Fibroblast of upper back skin (primary cell): ENCODE measurements around the gene NDUFAF7.
"Not testable (repeated sequence)": the region's sequence is repeated elsewhere in the genome, so short reads cannot be mapped to it uniquely, and the experiment has no call there.

Source experiments
- DNase-seq: peaks from one replicate; pipeline ENCODE4 v3.0.0-alpha.2; 2013

NDUFAF7 gene, protein sequence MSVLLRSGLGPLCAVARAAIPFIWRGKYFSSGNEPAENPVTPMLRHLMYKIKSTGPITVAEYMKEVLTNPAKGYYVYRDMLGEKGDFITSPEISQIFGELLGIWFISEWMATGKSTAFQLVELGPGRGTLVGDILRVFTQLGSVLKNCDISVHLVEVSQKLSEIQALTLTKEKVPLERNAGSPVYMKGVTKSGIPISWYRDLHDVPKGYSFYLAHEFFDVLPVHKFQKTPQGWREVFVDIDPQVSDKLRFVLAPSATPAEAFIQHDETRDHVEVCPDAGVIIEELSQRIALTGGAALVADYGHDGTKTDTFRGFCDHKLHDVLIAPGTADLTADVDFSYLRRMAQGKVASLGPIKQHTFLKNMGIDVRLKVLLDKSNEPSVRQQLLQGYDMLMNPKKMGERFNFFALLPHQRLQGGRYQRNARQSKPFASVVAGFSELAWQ

GRCh38 chr2:37231241-37232130 is at the start of gene NDUFAF7, which contains the start of gene CEBPZ:
NDUFAF7 (plus strand) TSS chr2:37231658; CDS start chr2:37231706, 48 bp downstream.
CEBPZ (minus strand) TSS chr2:37231596; CDS start chr2:37231567, 29 bp downstream.
- peak; percentile 88 for DNase-seq

DNA sequence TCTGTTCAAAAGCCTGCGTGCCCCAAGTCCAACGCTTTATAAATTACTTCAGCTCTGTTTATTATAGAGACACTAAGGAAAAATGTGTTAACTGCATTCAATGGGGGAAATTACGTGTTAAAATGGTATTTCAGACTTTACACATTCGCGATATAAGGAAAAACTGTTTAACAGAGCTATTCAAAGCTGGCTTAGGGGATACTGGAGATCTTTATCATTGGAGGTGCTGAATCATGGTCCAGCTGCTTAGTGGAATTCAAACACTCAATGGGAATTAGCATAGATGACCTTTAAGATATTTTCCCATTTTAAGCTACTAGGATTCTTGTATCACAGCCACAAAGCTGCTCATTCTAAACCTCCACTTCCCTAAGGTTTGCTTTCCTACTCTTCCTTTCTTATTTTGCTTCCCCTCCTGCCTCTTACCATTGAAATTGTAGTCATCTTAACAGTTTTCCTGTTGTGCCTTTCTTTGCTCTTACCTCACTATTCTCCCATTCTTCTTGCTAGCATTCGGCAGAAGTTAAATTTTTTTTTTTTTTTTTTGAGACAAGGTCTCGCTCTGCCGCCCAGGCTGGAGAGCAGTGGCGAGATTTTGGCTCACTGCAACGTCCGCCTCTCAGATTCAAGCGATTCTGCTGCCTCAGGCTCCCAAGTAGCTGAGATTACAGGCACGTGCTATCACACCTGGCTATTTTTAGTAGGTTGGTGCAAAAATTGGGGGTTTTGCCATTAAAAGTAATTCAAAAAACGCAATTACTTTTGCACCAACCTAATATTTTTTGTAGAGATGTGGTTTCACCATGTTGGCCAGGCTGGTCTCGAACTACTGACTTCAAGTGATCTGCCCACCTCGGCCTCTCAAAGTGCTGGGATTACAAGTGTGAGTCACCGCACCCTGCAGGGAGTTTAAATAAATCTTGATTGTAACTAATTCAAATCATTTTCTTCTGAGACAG is 49.5 kb upstream of the NDUFAF7 start:
- DNase-seq, result peak; percentile 49

GRCh38 chr2:37188570-37188969 is 42.9 kb upstream of the NDUFAF7 start, which contains the start of gene SULT6B1:
SULT6B1 (minus strand) TSS chr2:37188670; CDS start chr2:37188640, 30 bp downstream.
- DNase-seq, result no peak

DNA sequence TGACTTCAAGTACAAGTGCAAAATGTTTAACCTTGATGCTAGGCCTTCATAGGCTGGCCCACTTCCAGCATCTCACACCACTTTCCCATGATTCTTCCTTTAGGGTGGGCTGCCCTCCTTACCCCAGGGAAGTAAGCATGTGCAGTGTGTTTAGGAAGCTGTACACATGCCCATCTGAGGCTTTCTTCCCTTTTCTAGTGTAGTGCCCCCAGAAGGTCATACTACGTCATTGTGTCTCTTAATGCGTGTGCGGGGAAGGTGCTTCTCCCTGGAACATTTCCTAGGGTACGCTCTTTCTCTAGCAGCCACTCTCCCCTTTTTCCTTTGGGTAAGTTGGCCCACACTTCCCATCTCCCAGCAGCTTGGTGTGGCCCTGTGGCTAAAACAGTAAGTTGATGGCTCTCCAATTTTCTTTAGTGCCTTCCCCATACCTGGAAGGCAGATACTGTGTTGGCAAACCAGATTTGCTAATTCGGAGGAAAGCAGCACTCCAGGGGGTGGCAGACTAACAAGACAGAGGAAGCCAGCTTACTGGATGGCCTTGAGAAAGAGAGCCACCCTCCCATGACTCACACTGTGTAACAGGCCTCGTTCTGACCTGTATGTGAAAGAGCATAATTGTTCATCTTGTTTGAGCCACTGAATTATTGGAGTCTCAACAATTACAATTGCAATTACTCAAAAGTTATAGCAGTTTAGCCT is 41.9 kb upstream of the NDUFAF7 start:
- DNase-seq, result peak; percentile 81

DNA sequence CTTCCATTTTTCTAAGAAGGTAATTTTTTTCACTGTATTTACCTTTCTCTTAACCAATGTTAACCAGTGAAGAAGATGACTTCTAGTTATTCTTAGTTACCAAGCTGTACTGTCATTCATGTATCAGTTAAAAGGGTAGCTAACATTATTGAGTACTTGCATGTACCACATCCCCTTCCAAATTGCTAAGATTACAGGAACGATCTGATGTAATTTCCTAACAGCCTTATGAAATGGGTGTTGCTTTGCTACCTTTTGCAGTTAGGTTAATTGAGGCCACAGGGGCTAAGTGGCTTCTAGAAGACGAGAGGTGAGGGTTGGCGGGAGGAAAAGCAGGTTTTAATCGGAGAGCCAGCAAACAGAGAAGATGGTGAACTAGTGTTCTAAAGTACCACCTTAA is 41.2 kb upstream of the NDUFAF7 start:
- DNase-seq, result no peak

DNA sequence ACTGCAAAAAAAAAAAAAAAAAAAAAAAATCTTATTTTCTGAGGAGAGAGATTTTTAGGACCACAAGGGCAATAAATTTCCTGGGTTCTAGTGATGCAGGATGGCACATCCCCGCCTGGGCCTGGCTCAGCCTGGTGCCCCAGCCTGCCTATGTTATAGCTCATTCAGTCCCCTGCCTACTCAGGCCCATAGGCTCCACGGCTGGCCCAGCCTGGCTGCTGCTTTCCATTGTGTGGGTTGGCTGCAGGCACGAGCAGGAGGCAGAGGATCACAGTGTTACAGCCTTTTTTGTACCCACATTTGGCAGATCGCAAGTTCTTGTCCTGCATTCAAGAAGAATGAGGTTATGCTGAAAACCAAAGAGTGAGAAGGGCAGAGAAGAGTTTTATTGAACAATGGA is 40.2 kb upstream of the NDUFAF7 start:
- DNase-seq, result no peak

GRCh38 chr2:37191747-37192146 is 39.7 kb upstream of the NDUFAF7 start:
- no peak for DNase-seq

DNA sequence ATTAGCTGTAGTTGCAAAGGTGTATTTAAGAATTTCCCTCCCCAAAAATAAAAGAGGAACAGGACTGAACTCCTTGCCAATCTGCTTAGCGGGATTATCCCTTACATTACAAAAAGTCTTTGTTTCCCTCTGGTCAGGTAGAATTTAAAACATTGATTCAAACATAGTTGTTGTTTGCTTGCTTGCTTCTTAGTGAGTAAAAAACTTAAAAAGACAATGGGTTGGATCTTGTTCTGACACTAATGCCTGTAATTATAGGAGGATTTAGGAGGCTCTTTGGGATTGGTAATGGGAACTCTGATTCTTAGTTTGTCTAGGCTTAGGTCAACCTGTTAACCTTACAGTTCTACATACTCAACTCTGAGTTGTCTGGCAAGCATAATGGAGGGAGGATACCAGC is 38.9 kb upstream of the NDUFAF7 start:
- no peak for DNase-seq

DNA sequence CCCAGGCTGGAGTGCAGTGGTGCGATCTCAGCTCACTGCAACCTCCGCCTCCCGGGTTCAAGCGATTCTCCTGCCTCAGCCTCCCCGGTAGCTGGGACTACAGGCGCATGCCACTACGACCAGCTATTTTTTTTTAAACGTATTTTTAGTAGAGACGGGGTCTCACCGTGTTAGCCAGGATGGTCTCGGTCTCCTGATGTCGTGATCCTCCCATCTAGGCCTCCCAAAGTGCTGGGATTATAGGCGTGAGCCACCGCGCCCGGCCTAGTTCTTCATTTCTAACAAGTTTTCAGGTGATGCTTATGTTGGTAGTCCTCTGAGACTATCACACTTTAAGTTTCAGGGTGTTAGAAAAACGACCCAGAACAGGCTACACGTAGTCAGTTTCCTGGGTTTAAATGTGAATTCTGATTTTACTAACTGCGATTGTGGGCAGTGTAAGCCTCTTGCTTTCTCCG is 35.6 kb upstream of the NDUFAF7 start:
- DNase-seq, result not testable (repeated sequence)

- DNase-seq, result peak; percentile 68
These were observed 34.9 kb upstream of the NDUFAF7 start, which contains the start of gene CEBPZOS for GRCh38 chr2:37196320-37197195. CEBPZOS (plus strand) TSS chr2:37196496; CDS start chr2:37199705, 3,209 bp downstream.

- DNase-seq, result no peak
These were observed 32.8 kb upstream of the NDUFAF7 start for GRCh38 chr2:37198681-37199065.

GRCh38 chr2:37201208-37201607 is 30.2 kb upstream of the NDUFAF7 start:
- no peak for DNase-seq

- DNase-seq, result peak; percentile 20
These were observed 29.7 kb upstream of the NDUFAF7 start for GRCh38 chr2:37201766-37202165.

DNA sequence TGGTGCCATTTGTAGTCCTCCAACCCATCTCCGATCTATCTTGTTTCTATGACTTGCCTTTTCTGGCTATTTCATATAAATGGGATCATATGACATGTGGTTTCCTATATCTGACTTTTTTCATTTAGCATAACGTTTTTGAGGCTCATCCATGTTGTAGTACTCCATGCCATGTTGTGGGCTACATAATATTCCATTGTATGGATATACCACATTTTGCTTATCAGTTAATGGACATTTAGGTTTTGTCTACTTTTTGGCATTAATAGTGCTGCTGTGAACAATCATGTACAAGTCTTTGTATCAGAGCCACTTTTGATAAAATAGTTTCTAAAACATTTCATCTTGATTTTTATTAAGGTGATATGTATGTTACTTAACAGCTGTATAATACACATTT is 27.8 kb upstream of the NDUFAF7 start:
- DNase-seq, result no peak

- not testable (repeated sequence) for DNase-seq
These were observed 26.3 kb upstream of the NDUFAF7 start for GRCh38 chr2:37205071-37205661.

DNA sequence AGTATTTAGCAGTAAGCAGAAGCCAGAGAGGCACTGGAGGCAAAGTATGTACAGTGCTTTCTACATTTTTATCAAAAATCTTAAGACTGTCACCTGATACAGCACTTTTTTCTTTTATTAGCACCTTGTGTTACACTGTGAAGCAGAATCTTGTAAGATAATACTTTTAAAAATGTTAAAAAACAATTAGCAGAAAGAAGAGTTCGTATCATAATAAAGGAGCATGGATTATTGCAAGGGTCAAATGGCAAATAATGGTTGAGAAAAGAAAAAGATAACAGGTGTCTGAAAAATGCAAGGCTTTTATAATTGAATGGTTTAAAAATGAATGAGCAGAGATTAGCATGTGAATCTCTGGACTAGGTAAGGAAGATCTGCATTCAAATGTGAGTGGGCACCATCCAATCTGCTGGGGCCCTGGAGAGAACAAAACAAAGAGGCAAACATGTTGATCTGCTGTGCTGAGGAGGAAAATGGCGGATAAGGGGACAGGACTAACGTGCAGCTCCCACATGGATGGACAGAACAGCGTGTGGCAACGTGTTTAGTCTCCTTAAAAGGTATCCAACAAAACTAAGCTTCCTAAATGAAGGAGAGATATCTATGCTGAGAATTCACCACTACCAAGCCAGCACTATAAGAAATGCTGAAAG is 25.6 kb upstream of the NDUFAF7 start:
- no peak for DNase-seq

- DNase-seq, result not testable (repeated sequence)
These were observed 24.7 kb upstream of the NDUFAF7 start for GRCh38 chr2:37206760-37207159.

DNA sequence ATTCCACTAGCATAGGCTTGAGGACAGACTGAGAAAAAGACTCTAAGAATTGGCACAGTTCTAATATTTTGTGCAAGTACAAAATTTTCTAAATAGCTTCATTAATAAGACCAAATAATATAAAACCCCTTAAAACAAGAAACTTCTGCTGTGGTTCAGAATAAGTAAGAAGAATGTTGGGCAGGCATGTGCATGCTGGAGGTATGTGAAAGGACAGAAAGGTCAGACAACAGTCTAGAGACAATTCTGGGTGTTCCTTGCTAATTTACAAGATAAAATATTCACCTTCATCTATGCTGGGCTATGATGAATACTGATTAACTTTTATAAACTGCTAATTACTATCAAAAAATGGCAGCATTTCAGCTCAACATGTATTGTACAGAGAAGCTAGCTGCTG is 20.2 kb upstream of the NDUFAF7 start:
- DNase-seq, result no peak

GRCh38 chr2:37211939-37212338 is 19.5 kb upstream of the NDUFAF7 start:
- DNase-seq, result no peak
